ENCODE results near the gene SH3RF2.

DNA sequence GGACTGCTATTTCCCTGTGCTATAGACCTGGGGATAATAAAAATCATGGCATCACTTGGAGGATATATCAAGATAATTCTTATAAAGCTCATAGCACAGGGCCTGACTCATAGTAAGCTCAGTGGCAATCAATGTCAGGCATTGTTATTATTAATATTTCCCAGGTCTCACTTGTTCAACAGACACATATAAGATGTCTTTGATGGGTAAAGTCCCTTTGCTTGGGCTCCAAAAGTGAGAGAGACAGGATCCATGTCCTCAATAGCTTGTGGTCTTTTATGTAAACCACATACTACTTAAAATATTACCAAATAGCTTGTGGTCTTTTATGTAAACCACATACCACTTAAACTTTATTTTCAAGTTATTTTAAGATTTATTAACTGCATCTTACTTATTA lies 11.2 kb downstream of the SH3RF2 start:
- TF ChIP-seq, protein P1, sequence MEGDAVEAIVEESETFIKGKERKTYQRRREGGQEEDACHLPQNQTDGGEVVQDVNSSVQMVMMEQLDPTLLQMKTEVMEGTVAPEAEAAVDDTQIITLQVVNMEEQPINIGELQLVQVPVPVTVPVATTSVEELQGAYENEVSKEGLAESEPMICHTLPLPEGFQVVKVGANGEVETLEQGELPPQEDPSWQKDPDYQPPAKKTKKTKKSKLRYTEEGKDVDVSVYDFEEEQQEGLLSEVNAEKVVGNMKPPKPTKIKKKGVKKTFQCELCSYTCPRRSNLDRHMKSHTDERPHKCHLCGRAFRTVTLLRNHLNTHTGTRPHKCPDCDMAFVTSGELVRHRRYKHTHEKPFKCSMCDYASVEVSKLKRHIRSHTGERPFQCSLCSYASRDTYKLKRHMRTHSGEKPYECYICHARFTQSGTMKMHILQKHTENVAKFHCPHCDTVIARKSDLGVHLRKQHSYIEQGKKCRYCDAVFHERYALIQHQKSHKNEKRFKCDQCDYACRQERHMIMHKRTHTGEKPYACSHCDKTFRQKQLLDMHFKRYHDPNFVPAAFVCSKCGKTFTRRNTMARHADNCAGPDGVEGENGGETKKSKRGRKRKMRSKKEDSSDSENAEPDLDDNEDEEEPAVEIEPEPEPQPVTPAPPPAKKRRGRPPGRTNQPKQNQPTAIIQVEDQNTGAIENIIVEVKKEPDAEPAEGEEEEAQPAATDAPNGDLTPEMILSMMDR (IDR thresholded peaks at IDR 0.05), result no peak
- no peak for TF ChIP-seq POLR2A (IDR thresholded peaks at IDR 0.05)
